OCI-LY3 (cell line): Measurements from ENCODE around the gene HHATL.

ENCODE experiments used
- H2AFZ ChIP-seq: fragments of 200-600, 300-600 bp; shearing (Covaris generic); 2 replicates; pipeline ENCODE4 v1.6.0; 2014; ENCODE audit warnings: antibody characterized with exemption, low read depth, low read length
- H3K27ac ChIP-seq: fragments of 200-600, 300-600 bp; sonication (generic); 2 replicates; pipeline ENCODE4 v1.5.1; 2014; ENCODE audit warnings: mild to moderate bottlenecking, low read length, moderate library complexity, mixed read lengths
- H3K27me3 ChIP-seq: fragments of 200-600, 300-600 bp; sonication (generic); 2 replicates; pipeline ENCODE4 v1.6.1; 2014; ENCODE audit warnings: low read depth, low read length, mixed read lengths
- H3K36me3 ChIP-seq: fragments of 200-600, 300-600 bp; sonication (generic); replicated peaks from 2 replicates; pipeline ENCODE3; 2014; ENCODE audit warnings: low read depth, low read length, mixed read lengths
- H3K4me1 ChIP-seq: fragments of 300-600, 200-600 bp; sonication (generic); 2 replicates; pipeline ENCODE4 v1.6.1; 2014; ENCODE audit warnings: low read length, mixed read lengths
- H3K4me2 ChIP-seq: fragments of 200-600, 300-600 bp; sonication (generic); 2 replicates; pipeline ENCODE4 v1.6.1; 2014; ENCODE audit warnings: low read length, mixed read lengths
- H3K4me3 ChIP-seq: fragments of 300-600, 200-600 bp; sonication (generic); 2 replicates; pipeline ENCODE4 v1.5.1; 2014; ENCODE audit warnings: antibody characterized with exemption, mild to moderate bottlenecking, low read length, moderate library complexity
- H3K79me2 ChIP-seq: fragments of 300-600, 200-600 bp; shearing (Covaris generic); 2 replicates; pipeline ENCODE4 v1.6.1; 2014; ENCODE audit warnings: mild to moderate bottlenecking, low read length, mixed read lengths
- H3K9ac ChIP-seq: fragments of 300-600, 200-600 bp; shearing (Covaris generic); 2 replicates; pipeline ENCODE4 v1.6.0; 2014; ENCODE audit warnings: mild to moderate bottlenecking, low read length, moderate library complexity
- H3K9me3 ChIP-seq: fragments of 200-600, 300-600 bp; shearing (Covaris generic); 2 replicates; pipeline ENCODE4 v1.6.1; 2014; ENCODE audit warnings: low read length, mixed read lengths; ENCODE audit not compliant: insufficient read depth
- H4K20me1 ChIP-seq: fragments of 200-600, 300-600 bp; sonication (generic); 2 replicates; pipeline ENCODE4 v1.6.1; 2016; ENCODE audit warnings: low read length, mixed read lengths; ENCODE audit not compliant: insufficient read depth
- CTCF ChIP-seq: fragments of 200-600, 300-600 bp; sonication (generic); IDR thresholded peaks from 2 replicates; pipeline ENCODE4 v1.5.1; 2014; ENCODE audit warnings: antibody characterized with exemption, low read length, low read depth
- EZH2phosphoT487 ChIP-seq: fragments of 200-600 bp; shearing (Covaris generic); IDR thresholded peaks from 2 replicates; pipeline ENCODE4 v1.6.1; 2018; ENCODE audit warnings: antibody characterized with exemption, mixed run types, low read depth

HHATL gene

GRCh38 chr3:42688487-42689420 is 13.8 kb downstream of the HHATL start:
- TF ChIP-seq CTCF (no peak), EZH2phosphoT487 (no peak)
- Histone ChIP-seq H3K27ac (no peak overlapping the region), H2AFZ (no peak overlapping the region), H3K79me2 (no peaks in the 10 kb centered on the region), H3K27me3 (0 out of 2 replicates have a peak, but pooled peaks cover 5% of the 10 kb centered on the region), H4K20me1 (no peaks in the 10 kb centered on the region), H3K4me3 (no peak overlapping the region), H3K4me1 (no peaks in the 10 kb centered on the region), H3K36me3 (no peaks in the 10 kb centered on the region), H3K4me2 (no peak overlapping the region), H3K9me3 (no peaks in the 10 kb centered on the region), H3K9ac (no peak overlapping the region)

GRCh38 chr3:42688016-42688415 is 14.6 kb downstream of the HHATL start:
- H3K9ac ChIP-seq: no peak overlapping the region
- H3K36me3 ChIP-seq: no peaks in the 10 kb centered on the region
- no peak overlapping the region for H2AFZ ChIP-seq
- no peak overlapping the region for H3K27ac ChIP-seq
- H4K20me1 ChIP-seq: no peaks in the 10 kb centered on the region
- H3K79me2 ChIP-seq: no peaks in the 10 kb centered on the region
- peaks cover 7% of the 10 kb centered on the region; the same call in 1 of the 2 replicates for H3K27me3 ChIP-seq
- TF ChIP-seq EZH2phosphoT487 (no peak), CTCF (no peak)
- H3K4me2 ChIP-seq: no peak overlapping the region
- H3K4me3 ChIP-seq: no peak overlapping the region
- H3K9me3 ChIP-seq: no peaks in the 10 kb centered on the region
- no peaks in the 10 kb centered on the region for H3K4me1 ChIP-seq

- Histone ChIP-seq H3K27me3 (peaks cover 10% of the 10 kb centered on the region), H3K9me3 (no peaks in the 10 kb centered on the region), H3K36me3 (no peaks in the 10 kb centered on the region), H3K27ac (no peak overlapping the region), H3K4me3 (no peak overlapping the region), H4K20me1 (no peaks in the 10 kb centered on the region), H3K9ac (no peak overlapping the region), H3K79me2 (no peaks in the 10 kb centered on the region), H3K4me2 (no peak overlapping the region), H3K4me1 (no peaks in the 10 kb centered on the region), H2AFZ (no peak overlapping the region)
- TF ChIP-seq CTCF (no peak), EZH2phosphoT487 (no peak)
Measured at GRCh38 chr3:42686832-42687650, 15.6 kb downstream of the HHATL start.
